HG03097 (cell line): ENCODE data around the gene PCDHGC5.

ENCODE experiments used
- ATAC-seq: cut with Tn5 transposase; IDR thresholded peaks from one replicate; pipeline ENCODE4 v1.9.1; 2021; ENCODE audit not compliant: unreplicated experiment, low FRiP score

The PCDHGC5 gene

DNA sequence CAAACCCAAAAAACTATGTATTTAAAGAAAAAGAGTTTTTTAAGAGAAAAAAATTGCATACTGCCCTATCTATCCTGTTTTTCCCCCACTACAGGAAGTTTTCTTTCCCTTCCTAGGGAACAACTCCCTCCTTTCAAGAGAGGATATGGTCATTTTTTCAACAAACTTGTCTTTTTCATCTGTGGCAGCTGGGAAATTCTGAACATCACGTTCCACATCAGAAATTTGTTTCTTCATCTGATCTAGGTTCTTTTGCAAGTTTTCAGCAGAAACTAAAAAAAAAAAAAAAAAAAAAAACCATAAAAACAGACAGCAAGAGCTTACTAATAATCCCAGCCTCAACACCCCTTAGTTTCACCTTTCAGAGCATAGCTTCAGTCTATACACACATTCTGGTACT is 38.5 kb downstream of the PCDHGC5 start:
- ATAC-seq: no peak

DNA sequence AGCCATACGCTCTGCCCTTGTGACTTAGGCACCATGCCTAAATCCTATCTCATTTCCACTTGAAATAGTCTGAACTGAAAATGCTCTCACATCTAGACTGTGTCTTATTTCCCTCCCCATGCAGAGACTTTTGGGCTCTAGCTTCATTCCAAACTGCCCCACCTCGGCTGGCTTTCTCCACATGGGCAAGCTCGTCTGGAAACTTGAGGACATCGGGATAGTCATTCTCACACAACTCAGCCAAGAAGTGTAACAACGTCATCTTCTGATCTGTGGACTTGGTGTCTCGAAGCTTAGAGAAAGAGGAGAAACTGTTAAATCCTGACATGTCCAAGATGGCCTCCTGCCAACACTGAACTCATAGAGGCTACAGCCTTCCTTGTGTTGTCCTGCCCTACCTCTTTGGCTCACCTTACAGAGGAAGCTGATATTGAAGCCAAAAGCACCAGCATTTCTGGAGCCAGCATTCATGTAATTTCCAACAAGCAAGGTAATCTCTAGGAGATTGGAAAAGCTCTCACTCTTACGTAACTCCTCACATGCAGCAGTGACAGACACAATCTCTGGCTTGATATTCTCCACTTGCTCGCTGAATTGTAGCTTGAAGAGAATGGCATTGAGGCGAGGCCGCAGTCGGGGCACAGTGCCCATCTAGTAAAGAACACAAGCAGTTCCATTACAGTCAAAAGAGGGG is 39.6 kb downstream of the PCDHGC5 start:
- no peak for ATAC-seq

DNA sequence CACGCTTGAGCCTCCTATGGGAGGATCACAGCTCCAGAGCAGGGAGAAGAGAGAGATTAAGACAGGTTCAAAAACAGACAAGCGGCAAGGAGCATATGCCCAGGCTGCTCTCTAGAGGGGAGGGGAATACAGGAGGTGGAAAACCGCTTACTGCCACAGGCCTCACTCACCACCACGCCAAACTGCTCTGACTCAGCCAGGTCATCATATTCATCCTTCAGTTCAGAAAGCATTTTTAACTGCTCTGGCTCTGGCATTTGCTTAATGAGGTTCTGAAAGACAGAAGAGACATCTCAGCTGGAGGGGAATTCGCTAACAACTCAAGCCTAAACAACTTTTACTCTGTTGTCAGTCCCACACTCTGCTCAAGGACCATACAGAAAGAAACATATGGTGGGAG is 40.1 kb downstream of the PCDHGC5 start:
- ATAC-seq: no peak

DNA sequence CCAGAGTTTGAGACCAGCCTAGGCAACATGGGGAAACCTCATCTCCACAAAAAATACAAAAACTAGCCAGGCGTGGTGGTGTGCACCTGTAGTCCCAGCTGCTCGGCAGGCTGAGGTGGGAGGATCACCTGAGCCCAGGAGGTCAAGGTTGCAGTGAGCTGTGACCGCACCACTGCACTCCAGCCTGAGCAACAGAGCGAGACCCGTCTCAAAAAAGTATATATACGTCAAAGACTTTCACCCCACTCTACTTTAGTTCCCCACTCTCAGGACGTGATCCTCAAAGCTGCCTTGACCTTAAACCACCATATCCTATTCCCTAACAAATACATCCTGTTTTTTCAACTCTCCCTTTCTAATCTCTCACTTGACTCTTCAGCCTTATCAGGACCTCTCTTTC is 41.0 kb downstream of the PCDHGC5 start:
- no peak for ATAC-seq

DNA sequence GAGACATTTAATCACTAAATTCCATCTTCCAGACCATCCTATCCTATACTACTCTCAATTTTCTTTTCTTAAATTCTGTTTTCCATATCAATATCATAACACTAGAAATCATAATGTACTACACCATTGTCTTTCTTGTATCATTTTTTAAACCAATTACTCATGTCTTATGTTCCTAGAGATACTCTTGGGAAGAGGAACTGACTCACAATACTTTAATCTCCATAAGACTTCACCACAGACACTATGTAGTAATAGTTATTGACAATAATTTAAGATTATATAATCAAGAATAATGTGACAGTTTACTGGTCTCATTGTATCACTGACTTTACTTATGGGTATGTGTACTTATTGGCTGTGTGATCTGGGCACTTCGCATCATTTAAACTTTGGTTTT is 43.8 kb downstream of the PCDHGC5 start:
- no peak for ATAC-seq

DNA sequence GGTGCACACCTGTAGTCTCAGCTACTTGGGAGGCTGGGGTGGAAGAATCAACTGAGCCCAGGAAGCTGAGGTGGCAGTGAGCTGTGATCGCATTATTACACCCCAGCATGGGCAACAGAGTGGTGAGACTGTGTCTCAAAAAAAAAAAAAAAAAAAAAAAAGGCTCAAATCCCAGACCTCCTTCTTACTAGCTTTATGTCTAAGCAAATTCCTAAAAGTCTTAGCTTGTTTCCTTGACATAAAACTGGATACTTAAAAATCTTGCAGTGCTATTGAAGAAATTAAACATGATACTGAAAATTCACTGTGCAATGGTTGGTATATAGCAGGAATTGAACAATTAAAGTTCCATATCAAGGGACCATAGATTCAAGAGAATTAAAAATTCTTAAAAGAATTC is 45.0 kb downstream of the PCDHGC5 start:
- no peak for ATAC-seq

DNA sequence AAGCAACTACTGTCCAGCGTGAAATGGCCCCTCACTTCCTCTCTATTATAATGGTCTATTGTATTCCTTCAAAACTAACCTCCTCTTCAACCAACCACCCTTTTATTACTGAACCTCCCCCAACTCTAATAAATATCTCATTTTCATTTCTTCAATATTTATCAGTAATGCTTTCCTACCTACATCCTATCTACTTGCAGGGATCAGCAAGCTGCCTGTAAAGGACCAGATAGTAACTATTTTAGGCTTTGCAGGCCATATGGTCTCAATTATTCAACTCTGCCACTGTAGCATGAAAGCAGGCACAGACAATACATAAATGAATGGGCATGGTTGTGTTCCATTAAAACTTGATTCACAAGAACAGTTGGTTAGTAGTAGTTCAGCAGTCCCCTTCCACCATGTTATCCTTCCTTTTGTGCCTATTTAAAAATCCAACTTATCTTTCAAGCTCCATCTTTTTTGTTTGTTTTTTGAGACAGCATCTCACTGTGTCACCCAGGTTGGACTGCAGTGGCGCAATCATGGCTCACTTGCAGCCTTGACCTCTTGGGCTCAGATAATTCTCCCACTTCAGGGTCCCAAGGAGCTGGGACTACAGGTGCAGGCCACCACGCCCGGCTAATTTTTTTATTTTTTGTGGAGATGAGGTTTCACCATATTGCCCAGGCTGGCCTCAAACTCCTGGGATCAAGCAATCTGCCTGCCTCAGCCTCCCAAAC is 45.8 kb downstream of the PCDHGC5 start:
- ATAC-seq: no peak
